GM23248 (cell line): ENCODE results near the gene TXNRD1. TPM values are rescaled to one million over a fixed set of nuclear protein-coding genes. Genes with fewer than 3 reads are reported as not detected.

ENCODE experiments used
- DNase-seq: peaks from one replicate; pipeline ENCODE4 v3.0.0-alpha.2; 2015
- H2AFZ ChIP-seq: fragments of 200-600 bp; sonication (generic); 2 replicates; pipeline ENCODE4 v1.6.1; 2016; ENCODE audit warnings: antibody characterized with exemption
- H3F3A ChIP-seq: fragments of 200-600 bp; sonication (generic); 2 replicates; pipeline ENCODE4 v1.6.1; 2016; ENCODE audit warnings: mild to moderate bottlenecking, antibody characterized with exemption, mixed run types; ENCODE audit not compliant: insufficient read depth
- H3K27ac ChIP-seq: fragments of 200-600 bp; sonication (generic); 2 replicates; pipeline ENCODE4 v1.5.1; 2016; ENCODE audit warnings: mild to moderate bottlenecking
- H3K27me3 ChIP-seq: fragments of 200-600 bp; sonication (generic); replicated peaks from 2 replicates; pipeline ENCODE4 v1.6.1; 2016; ENCODE audit warnings: mild to moderate bottlenecking; ENCODE audit not compliant: insufficient read depth
- H3K36me3 ChIP-seq: fragments of 200-600 bp; sonication (generic); 2 replicates; pipeline ENCODE4 v1.6.1; 2016; ENCODE audit warnings: low read depth, mild to moderate bottlenecking
- H3K4me1 ChIP-seq: fragments of 200-600 bp; sonication (generic); 2 replicates; pipeline ENCODE4 v1.6.1; 2016; ENCODE audit warnings: mild to moderate bottlenecking; ENCODE audit not compliant: insufficient read depth
- H3K4me2 ChIP-seq: fragments of 200-600 bp; sonication (generic); one replicate; pipeline ENCODE4 v1.6.1; 2016; ENCODE audit warnings: mild to moderate bottlenecking; ENCODE audit not compliant: unreplicated experiment
- H3K4me3 ChIP-seq: fragments of 200-600 bp; sonication (generic); 2 replicates; pipeline ENCODE4 v1.5.1; 2016; ENCODE audit warnings: mild to moderate bottlenecking
- H3K79me2 ChIP-seq: fragments of 200-600 bp; sonication (generic); 2 replicates; pipeline ENCODE4 v1.6.1; 2016; ENCODE audit warnings: mild to moderate bottlenecking; ENCODE audit not compliant: insufficient read depth
- H3K9ac ChIP-seq: fragments of 200-600 bp; sonication (generic); 2 replicates; pipeline ENCODE4 v1.6.1; 2016; ENCODE audit warnings: mild to moderate bottlenecking
- H3K9me2 ChIP-seq: fragments of 200-600 bp; sonication (generic); 2 replicates; pipeline ENCODE4 v1.6.1; 2016; ENCODE audit warnings: mixed run types, mild to moderate bottlenecking, moderate library complexity; ENCODE audit not compliant: insufficient read depth
- H3K9me3 ChIP-seq: fragments of 200-600 bp; sonication (generic); one replicate; pipeline ENCODE4 v1.6.1; 2017; ENCODE audit warnings: low read depth
- H4K20me1 ChIP-seq: fragments of 200-600 bp; sonication (generic); 2 replicates; pipeline ENCODE4 v1.6.0; 2016; ENCODE audit not compliant: insufficient read depth
- EZH2 ChIP-seq: fragments of 200-600 bp; sonication (generic); IDR thresholded peaks from 2 replicates; pipeline ENCODE4 v1.6.1; 2018; ENCODE audit warnings: antibody characterized with exemption, mild to moderate bottlenecking; ENCODE audit not compliant: insufficient read depth, poor library complexity, severe bottlenecking
- EZH2phosphoT487 ChIP-seq: fragments of 200-600 bp; sonication (generic); IDR thresholded peaks from 2 replicates; pipeline ENCODE4 v1.6.1; 2018; ENCODE audit warnings: antibody characterized with exemption, moderate library complexity, mild to moderate bottlenecking, low read depth; ENCODE audit not compliant: insufficient read depth
- WGBS, 2 experiments: methylation state at CpG; one replicate each; pipeline ENCODE4 v1.1.6; 2015 to 2017; ENCODE audit warnings: low lambda C conversion rate in 2 of 2, low coverage in 1 of 2; ENCODE audit errors: missing lambda C conversion rate in 2 of 2; 5-methylcytosine and 5-hydroxymethylcytosine counted together
- in situ Hi-C: fragments of 300-500 bp; cut with MboI; formaldehyde crosslinking; loops from 2 replicates; pipeline ENCODE4 v1.15.0; 2020
- polyA plus RNA-seq: library from polyadenylated mRNA; unstranded; fragments of >200 nt; fragmentation: Nextera tagmentation; extraction: Ambion mirVana; gene quantifications from 2 replicates; pipeline ENCODE4 v1.2.1, GENCODE V29; 2016
- total RNA-seq: library from RNA; depleted of rRNA; stranded (reverse); fragments of >200 nt; shearing (Covaris generic); gene quantifications from 2 replicates; pipeline ENCODE4 v1.2.3, GENCODE V29; 2014

Gene TXNRD1
- total and polyA plus RNA-seq, 2 experiments from 2014 or later = 255 to 477 TPM

DNA sequence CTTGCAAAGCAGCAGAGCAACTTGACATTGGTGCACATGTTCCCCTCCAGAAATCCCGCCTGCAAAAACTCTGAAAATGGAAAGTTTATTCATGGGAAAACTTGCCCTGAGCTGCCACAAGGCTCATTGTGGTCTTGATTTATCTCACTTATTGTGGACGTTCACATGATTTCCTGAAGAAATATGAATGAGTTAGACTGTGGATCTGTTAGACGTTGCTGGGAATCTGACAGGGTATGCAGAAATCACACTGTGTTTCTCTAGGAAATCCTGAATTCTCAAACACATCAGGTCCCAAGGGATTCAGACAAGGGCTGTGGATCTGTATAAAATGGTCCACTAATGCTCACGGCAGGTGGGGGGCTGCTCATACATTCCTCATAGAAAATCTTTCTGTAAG lies 160.2 kb downstream of the TXNRD1 start:
- DNase-seq = no peak
- 72 to 74% methylated on average over 4 of the region's 4 CpGs for WGBS, 2 experiments
- Histone ChIP-seq H3K4me3 (no peak overlapping the region), H4K20me1 (no peaks in the 10 kb centered on the region), H3F3A (no peaks in the 10 kb centered on the region), H3K36me3 (no peaks in the 10 kb centered on the region), H3K4me2 (no peak overlapping the region), H3K9ac (no peak overlapping the region), H3K79me2 (no peaks in the 10 kb centered on the region), H2AFZ (no peak overlapping the region), H3K9me2 (no peaks in the 10 kb centered on the region), H3K9me3 (no peaks in the 10 kb centered on the region), H3K27ac (no peak overlapping the region), H3K4me1 (peaks cover 21% of the 10 kb centered on the region), H3K27me3 (no peaks in the 10 kb centered on the region)
- TF ChIP-seq EZH2phosphoT487 (no peak), EZH2 (no peak)
- in situ Hi-C loops = loop anchor here (25.0 kb wide), 1 partner anchor 687 kb away; no protein-coding TSS in a partner anchor

- no peak for TF ChIP-seq EZH2phosphoT487
- no peak for TF ChIP-seq EZH2
- peak overlapping the region; percentile 49 for H3K4me2 ChIP-seq
- H4K20me1 ChIP-seq = no peaks in the 10 kb centered on the region
- H3K4me1 ChIP-seq = peaks cover 12% of the 10 kb centered on the region
- H3F3A ChIP-seq = no peaks in the 10 kb centered on the region
- peak overlapping the region; percentile 26 for H2AFZ ChIP-seq
- H3K9me3 ChIP-seq = no peaks in the 10 kb centered on the region
- H3K79me2 ChIP-seq = no peaks in the 10 kb centered on the region
- H3K9ac ChIP-seq = no peak overlapping the region
- H3K27ac ChIP-seq = peak overlapping the region; percentile 7; the same call in 1 of the 2 replicates
- no peaks in the 10 kb centered on the region for H3K9me2 ChIP-seq
- DNase-seq = peak; percentile 74
- H3K4me3 ChIP-seq = no peak overlapping the region
- H3K36me3 ChIP-seq = no peaks in the 10 kb centered on the region
- in situ Hi-C loops = loop anchor here (25.0 kb wide), 1 partner anchor 685 kb away; no protein-coding TSS in a partner anchor
- no peaks in the 10 kb centered on the region for H3K27me3 ChIP-seq
- 68 to 69% methylated on average over 18 of the region's 18 CpGs for WGBS, 2 experiments
These were observed 161.3 kb downstream of the TXNRD1 start for GRCh38 chr12:104376650-104377513.

DNA sequence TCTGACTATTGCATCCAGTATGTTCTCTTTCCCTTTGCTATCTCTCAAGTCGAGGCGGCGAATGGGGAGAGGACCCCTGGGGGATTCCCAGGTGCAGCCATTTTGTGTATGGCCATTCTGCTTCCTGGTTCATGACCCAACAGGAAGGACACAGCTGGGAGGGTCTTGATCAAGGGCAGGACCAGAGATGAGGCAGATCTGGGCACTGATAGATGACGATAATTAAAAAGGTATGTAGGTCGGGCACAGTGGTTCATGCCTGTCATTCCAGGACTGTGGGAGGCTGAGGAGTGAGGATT lies 161.9 kb downstream of the TXNRD1 start:
- H3K27me3 ChIP-seq = no peaks in the 10 kb centered on the region
- WGBS, 2 experiments = 62 to 68% methylated on average over 5 of the region's 5 CpGs
- H3K4me2 ChIP-seq = no peak overlapping the region
- no peaks in the 10 kb centered on the region for H3F3A ChIP-seq
- no peaks in the 10 kb centered on the region for H3K79me2 ChIP-seq
- H3K4me1 ChIP-seq = peaks cover 12% of the 10 kb centered on the region
- H3K9ac ChIP-seq = no peak overlapping the region
- DNase-seq = no peak
- H3K36me3 ChIP-seq = no peaks in the 10 kb centered on the region
- no peak overlapping the region for H3K27ac ChIP-seq
- H4K20me1 ChIP-seq = no peaks in the 10 kb centered on the region
- H3K9me2 ChIP-seq = no peaks in the 10 kb centered on the region
- 0 out of 2 replicates have a peak overlapping the region, but pooled peaks have one; percentile 26 for H2AFZ ChIP-seq
- in situ Hi-C loops = loop anchor here (25.0 kb wide), 1 partner anchor 685 kb away; no protein-coding TSS in a partner anchor
- no peaks in the 10 kb centered on the region for H3K9me3 ChIP-seq
- H3K4me3 ChIP-seq = no peak overlapping the region
- TF ChIP-seq EZH2phosphoT487 = no peak
- TF ChIP-seq EZH2 = no peak

GRCh38 chr12:104378427-104378826 lies 162.8 kb downstream of the TXNRD1 start:
- no peak overlapping the region for H3K4me3 ChIP-seq
- no peak for TF ChIP-seq EZH2
- no peak for TF ChIP-seq EZH2phosphoT487
- H4K20me1 ChIP-seq = no peaks in the 10 kb centered on the region
- H3K79me2 ChIP-seq = no peaks in the 10 kb centered on the region
- no peak overlapping the region for H3K9ac ChIP-seq
- in situ Hi-C loops = loop anchor here (25.0 kb wide), 1 partner anchor 684 kb away; no protein-coding TSS in a partner anchor
- H3K9me3 ChIP-seq = no peaks in the 10 kb centered on the region
- H3K4me2 ChIP-seq = no peak overlapping the region
- 94% methylated on average over 4 of the region's 4 CpGs for WGBS, 2 experiments
- no peaks in the 10 kb centered on the region for H3K9me2 ChIP-seq
- peaks cover 12% of the 10 kb centered on the region for H3K4me1 ChIP-seq
- H3K27me3 ChIP-seq = no peaks in the 10 kb centered on the region
- H3K27ac ChIP-seq = no peak overlapping the region
- no peak overlapping the region for H2AFZ ChIP-seq
- H3F3A ChIP-seq = no peaks in the 10 kb centered on the region
- DNase-seq = no peak
- no peaks in the 10 kb centered on the region for H3K36me3 ChIP-seq
